ES-I3 (cell line): Measurements from ENCODE around the gene SRD5A3.
"Not testable (repeated sequence)": the region's sequence is repeated elsewhere in the genome, so short reads cannot be mapped to it uniquely, and the experiment has no call there.

Experiments
- H3K36me3 ChIP-seq: 2 replicates; pipeline ENCODE4 v1.6.1; 2013; ENCODE audit warnings: mild to moderate bottlenecking, low read length, control low read depth, moderate library complexity; ENCODE audit not compliant: insufficient read depth
- H3K4me1 ChIP-seq: 2 replicates; pipeline ENCODE4 v1.6.1; 2013; ENCODE audit warnings: mild to moderate bottlenecking, control low read depth, low read length; ENCODE audit not compliant: insufficient read depth
- H3K9ac ChIP-seq: 2 replicates; pipeline ENCODE4 v1.6.1; 2013; ENCODE audit warnings: low read depth, mild to moderate bottlenecking, low read length, moderate library complexity
- H3K9me3 ChIP-seq: 2 replicates; pipeline ENCODE4 v1.6.1; 2013; ENCODE audit warnings: mild to moderate bottlenecking, low read length, moderate library complexity; ENCODE audit not compliant: control insufficient read depth, insufficient read depth

Gene SRD5A3

GRCh38 chr4:55355555-55355954 is 9.5 kb downstream of the SRD5A3 start:
- Histone ChIP-seq H3K36me3 (no peaks in the 10 kb centered on the region), H3K9ac (no peak overlapping the region), H3K4me1 (peaks cover 5% of the 10 kb centered on the region; the same call in 1 of the 2 replicates), H3K9me3 (no peaks in the 10 kb centered on the region)

DNA sequence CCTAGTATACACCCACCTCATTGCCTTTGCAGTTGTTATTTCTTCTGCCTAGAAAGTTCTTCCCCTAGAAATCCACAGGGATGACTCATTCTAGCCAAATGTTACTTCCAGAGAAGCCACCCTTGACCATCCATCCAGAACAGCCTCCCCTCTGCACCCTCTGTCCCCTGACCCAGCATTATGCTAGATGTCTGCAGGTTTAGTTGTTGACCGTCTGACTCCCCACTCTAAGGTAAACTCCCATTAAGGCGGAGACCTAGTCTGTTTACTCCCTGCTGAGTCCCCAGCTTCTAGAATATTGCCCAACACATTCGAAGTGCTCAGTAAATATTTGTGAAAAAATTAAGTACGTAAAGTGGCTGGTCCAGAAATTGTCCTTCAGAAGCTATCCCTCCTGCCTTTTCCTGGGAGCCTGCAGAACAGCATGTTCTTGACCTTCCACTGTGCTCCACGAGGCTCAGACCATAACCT is 11.0 kb downstream of the SRD5A3 start:
- H3K4me1 ChIP-seq: peaks cover 5% of the 10 kb centered on the region; the same call in 1 of the 2 replicates
- H3K9ac ChIP-seq: no peak overlapping the region
- no peaks in the 10 kb centered on the region for H3K9me3 ChIP-seq
- H3K36me3 ChIP-seq: no peaks in the 10 kb centered on the region

- H3K36me3 ChIP-seq: no peaks in the 10 kb centered on the region
- no peak overlapping the region for H3K9ac ChIP-seq
- no peaks in the 10 kb centered on the region for H3K9me3 ChIP-seq
- H3K4me1 ChIP-seq: peaks cover 5% of the 10 kb centered on the region; the same call in 1 of the 2 replicates
Measured at GRCh38 chr4:55358246-55358645, 12.2 kb downstream of the SRD5A3 start.

DNA sequence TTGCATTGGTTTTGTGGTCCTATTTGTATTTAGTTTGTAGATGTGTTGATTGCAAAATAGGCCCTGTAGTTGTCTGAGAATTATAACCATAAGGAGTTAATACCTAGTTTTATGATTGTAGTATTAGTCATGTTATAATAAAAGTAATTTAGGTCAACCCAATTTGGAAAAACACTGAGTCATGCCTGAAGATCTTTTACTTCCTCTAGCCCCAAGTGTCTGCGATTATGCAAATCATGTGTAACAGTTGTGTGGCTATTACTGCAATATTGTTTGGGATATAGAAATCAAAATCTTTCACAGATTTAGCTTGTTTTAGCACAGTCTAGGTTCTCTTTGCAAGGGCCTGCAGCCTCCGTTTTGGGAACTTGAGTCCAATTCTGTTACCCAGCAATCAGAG is 12.6 kb downstream of the SRD5A3 start:
- Histone ChIP-seq H3K9ac (no peak overlapping the region), H3K4me1 (peaks cover 5% of the 10 kb centered on the region; the same call in 1 of the 2 replicates), H3K9me3 (no peaks in the 10 kb centered on the region), H3K36me3 (no peaks in the 10 kb centered on the region)

DNA sequence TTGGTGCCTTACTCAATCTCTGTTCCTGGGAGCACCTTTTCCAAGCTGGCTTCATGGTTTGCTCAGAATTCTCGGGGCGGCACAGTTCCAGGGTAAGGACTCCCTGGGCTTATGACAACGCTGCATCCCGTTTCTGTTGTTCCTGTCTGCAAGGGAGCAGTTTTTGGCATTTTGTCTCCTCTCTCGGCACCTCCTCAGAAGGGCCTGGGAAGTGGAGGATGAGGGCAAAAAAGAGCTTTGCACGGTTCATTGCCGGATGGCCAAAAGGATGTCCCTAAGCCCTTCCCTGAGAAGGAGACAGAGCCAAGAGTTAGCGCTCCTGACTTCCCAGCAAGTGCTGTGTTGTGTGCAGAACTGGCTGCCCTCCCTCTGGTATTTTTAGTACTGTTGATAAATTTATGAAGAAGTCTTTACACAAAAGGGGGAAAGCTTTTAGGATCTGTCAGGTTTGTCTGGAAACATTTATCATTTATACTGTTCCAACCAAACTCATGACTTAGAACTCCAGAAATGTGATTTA is 13.4 kb downstream of the SRD5A3 start:
- Histone ChIP-seq H3K36me3 (no peaks in the 10 kb centered on the region), H3K9me3 (no peaks in the 10 kb centered on the region), H3K4me1 (peaks cover 5% of the 10 kb centered on the region), H3K9ac (no peak overlapping the region)

- H3K36me3 ChIP-seq, H3K9ac ChIP-seq, H3K9me3 ChIP-seq: not testable (repeated sequence)
- H3K4me1 ChIP-seq: peaks cover 30% of the 10 kb centered on the region
Measured at GRCh38 chr4:55362938-55363337, 16.9 kb downstream of the SRD5A3 start.

GRCh38 chr4:55363691-55364351 is 17.8 kb downstream of the SRD5A3 start:
- Histone ChIP-seq H3K36me3 (peaks cover 7% of the 10 kb centered on the region; the same call in 1 of the 2 replicates), H3K9me3 (no peaks in the 10 kb centered on the region), H3K9ac (no peak overlapping the region), H3K4me1 (peaks cover 27% of the 10 kb centered on the region)

- peaks cover 25% of the 10 kb centered on the region for H3K4me1 ChIP-seq
- H3K36me3 ChIP-seq: peaks cover 7% of the 10 kb centered on the region; the same call in 1 of the 2 replicates
- no peak overlapping the region for H3K9ac ChIP-seq
- no peaks in the 10 kb centered on the region for H3K9me3 ChIP-seq
Measured at GRCh38 chr4:55364691-55365344, 18.8 kb downstream of the SRD5A3 start.

DNA sequence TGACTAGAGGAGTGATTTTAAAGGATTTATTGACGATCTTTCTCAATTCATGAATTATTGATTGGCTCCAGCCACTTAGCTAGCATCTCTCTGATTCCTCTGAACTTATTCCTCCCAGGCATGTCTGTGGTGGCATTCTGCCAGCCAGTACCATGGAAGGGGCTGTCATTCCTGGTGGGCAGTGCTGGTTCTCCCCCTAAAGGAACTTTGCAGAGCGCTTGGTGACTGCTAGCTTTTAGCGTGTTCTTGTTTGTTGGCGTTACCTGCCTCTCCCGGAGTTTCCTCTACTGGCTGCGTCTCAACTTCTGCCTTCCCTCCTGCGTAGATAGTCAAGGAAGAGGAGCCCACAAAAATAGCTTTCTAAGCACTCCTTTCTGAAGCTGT is 19.3 kb downstream of the SRD5A3 start:
- Histone ChIP-seq H3K9me3 (no peaks in the 10 kb centered on the region), H3K9ac (no peak overlapping the region), H3K36me3 (peaks cover 7% of the 10 kb centered on the region; the same call in 1 of the 2 replicates), H3K4me1 (peaks cover 25% of the 10 kb centered on the region)

- peaks cover 25% of the 10 kb centered on the region for H3K4me1 ChIP-seq
- H3K9ac ChIP-seq: no peak overlapping the region
- H3K9me3 ChIP-seq: no peaks in the 10 kb centered on the region
- H3K36me3 ChIP-seq: peaks cover 7% of the 10 kb centered on the region; the same call in 1 of the 2 replicates
Measured at GRCh38 chr4:55366621-55367020, 20.6 kb downstream of the SRD5A3 start.

DNA sequence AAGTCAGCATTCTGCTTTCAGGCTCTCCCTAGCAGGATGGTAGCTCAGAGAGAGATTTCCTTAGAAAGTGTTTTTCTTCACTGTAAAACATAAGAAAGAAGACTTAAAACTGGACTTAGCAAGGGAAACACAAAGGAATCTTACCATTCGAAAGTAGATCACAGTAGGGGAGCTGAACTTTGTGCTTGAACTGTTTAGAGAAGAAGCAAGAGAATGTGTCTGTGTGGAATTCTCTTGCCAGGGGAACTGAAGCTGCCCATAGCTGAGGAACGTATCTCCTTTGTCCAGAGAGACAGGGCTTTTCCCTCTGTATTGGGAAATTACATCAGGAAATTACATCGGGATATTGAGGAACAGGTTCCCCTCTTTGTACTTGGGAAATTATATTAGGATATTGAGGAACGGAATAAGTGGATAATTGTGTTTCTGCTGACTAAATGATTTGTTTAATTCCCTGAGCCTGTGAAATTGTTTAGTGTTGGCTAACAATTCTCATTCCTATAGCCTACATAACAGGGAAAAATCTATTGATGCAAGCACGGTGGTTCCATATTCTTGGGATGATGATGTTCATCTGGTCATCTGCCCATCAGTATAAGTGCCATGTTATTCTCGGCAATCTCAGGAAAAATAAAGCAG is 21.2 kb downstream of the SRD5A3 start:
- Histone ChIP-seq H3K9me3 (no peaks in the 10 kb centered on the region), H3K9ac (no peak overlapping the region), H3K36me3 (peaks cover 7% of the 10 kb centered on the region; the same call in 1 of the 2 replicates), H3K4me1 (peaks cover 25% of the 10 kb centered on the region)

GRCh38 chr4:55369968-55370367 is 23.9 kb downstream of the SRD5A3 start:
- peaks cover 21% of the 10 kb centered on the region for H3K4me1 ChIP-seq
- H3K9me3 ChIP-seq: no peaks in the 10 kb centered on the region
- peaks cover 5% of the 10 kb centered on the region; the same call in 1 of the 2 replicates for H3K36me3 ChIP-seq
- H3K9ac ChIP-seq: no peak overlapping the region

DNA sequence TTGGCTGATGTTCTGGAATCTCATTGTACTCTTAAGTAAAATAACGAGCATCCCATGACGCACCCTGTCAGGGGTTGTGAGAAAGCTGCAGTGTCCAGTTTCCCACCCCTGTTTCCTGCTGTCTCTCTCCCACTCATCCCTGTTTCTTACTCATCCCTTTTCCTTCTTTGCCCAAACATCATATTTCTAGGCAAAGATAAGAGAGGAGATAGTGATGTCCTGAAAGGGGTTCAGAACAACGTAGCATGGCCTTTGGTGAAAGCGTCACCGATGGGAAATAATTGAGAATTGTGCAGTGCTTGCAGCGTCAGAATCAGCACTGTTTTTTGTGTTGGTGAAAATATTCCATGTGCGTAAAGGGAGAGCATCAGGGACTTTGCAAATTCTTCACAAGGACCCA is 26.2 kb downstream of the SRD5A3 start:
- Histone ChIP-seq H3K4me1 (peaks cover 1% of the 10 kb centered on the region; the same call in 1 of the 2 replicates), H3K36me3 (no peaks in the 10 kb centered on the region), H3K9me3 (no peaks in the 10 kb centered on the region)

DNA sequence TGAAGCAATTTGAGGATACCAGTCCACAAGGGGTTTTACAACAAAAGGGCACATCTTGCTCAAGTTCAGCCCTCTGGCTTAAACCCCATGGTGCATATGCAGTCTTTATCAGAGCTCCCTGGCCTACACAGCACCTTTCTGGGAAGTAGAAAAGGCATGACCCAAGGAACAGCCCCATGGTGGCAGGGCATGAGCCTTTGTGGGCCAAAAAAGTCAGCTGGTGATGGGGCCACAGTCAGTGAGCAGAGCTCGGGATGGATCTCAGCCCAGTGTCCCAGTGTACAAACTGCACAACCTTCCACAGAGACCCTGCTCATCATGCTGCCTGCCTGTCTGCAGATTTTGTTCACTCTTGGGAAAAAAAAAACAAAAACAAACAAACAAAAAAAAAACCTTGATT is 27.4 kb downstream of the SRD5A3 start:
- Histone ChIP-seq H3K36me3 (no peaks in the 10 kb centered on the region), H3K4me1 (no peaks in the 10 kb centered on the region), H3K9me3 (no peaks in the 10 kb centered on the region), H3K9ac (no peak overlapping the region)

More for the DNA sequence above, 26.2 kb downstream of the SRD5A3 start:
- H3K9ac ChIP-seq: no peak overlapping the region
